TTC549 (cell line): ENCODE results near the gene WSCD2.

ENCODE experiments used
- FAIRE-seq: peaks from 2 replicates; lab custom pipeline; 2012; peaks lifted over from hg19 to GRCh38; lab: Jason Lieb, UNC

Gene WSCD2

DNA sequence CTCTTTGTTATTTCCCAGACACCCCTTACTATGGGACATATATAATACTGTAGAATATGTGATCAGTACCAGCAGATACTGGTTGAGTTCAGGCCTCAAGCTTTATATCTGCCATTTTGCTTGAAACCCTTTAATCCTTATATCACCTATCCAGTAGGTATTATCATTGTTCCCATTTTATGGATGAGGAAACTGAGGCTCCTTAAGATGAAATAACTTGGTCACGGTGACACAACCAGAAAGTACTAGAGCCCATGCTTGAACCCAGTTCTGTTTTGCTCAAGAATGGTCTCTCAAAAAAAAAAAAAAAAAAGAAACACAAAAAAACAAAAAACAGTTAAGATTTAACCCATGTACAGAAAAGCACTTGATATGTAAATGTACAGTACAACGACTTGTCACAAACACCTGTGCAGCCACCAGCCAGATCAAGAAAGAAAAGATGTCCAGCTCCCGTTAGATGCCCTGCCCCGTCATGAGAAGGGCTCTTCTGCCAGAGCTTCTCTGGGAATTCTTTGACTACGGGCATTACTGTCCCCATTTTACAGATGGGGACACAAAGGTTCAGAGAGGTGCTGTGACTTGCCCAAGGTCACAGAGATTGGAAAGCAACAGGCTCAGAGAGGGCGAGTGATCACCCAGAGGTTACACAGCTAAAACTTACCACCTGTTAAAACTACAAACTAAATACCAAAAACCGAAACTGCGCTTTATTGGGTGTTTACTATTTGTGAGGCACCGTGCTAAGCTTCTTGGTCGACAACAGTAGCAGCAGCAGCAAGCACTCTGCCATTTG, 669 bp upstream of the WSCD2 start:
- FAIRE-seq = no peak

DNA sequence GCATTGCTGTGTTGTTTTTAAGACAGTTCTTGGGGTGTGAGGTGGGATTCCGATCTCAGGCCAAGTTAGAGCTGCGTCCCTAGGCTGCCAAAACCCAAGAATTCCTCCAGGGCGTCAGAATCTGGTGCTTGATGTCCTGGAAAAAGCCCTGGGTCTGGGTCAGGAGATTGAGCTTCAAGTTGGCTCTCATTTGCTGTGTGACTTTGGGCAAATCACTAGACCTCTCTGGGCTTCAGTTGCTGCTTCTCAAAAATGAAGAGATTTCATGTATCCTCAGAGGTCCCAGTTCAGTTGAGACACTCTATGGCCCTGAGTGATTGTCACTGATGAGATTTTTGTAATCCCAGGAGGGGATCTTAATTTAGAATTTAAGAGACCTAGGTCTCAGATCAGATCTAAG, 1.9 kb downstream of the WSCD2 start:
- FAIRE-seq = no peak

DNA sequence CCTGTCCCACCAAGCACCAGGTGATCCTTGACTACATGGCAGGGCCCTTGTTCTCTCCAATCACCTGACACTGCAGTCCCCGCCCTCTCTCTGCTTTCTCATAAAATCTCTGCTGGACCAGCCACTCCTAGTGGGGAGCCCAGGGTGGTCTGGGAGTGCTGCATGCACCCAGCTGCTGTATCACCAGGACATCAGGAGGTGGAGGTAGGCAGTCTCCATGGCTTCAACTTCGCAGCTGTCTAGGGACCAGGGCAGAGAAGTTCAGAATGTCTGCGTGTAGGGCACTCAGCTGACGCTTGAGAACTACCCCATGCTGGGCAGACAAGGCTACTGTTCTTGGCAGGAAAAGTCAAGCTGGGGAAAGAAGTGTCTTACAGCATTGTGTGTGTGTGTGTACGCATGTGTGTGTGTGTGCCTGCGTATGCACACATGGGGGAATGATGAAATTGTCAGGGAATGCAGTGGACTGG, 2.6 kb downstream of the WSCD2 start:
- FAIRE-seq = no peak

DNA sequence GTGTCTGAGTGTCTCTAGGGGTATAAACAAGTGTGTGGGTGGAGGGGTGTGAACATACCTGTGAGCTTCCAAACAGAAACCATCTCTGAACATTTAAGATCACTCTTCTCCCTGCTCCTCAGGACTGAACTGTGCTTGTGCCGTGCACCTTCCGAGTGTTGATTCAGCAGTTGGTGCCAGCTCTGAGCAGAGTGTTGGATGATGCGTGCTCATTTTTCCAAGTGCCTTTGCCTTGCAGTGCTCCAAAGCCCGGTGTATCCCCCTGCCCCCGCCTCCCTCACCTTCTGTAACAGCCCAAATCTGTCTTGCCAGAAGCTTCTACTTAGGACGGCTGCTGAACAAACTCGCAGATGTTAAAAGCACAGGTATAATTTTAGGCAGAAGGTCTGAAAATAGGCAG, 4.4 kb downstream of the WSCD2 start:
- FAIRE-seq = no peak

DNA sequence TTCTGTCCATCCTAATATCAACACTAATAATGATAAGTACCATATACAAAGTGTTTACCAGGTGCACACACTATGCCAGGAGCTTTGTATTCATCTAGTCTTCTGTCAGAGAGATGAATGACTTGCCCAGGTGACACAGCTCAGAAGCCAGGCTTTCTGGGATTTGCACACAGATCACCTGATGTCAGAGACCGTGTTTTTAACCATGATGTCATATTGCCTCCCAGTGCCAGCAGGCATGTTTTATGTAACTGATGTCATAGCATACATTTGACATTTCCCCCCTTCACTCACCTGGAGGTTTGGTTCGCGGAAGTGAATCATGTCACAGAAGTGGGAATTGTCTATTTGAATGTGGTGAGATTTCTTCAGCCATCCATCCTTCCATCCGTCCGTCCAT, 5.7 kb downstream of the WSCD2 start:
- FAIRE-seq = no peak

DNA sequence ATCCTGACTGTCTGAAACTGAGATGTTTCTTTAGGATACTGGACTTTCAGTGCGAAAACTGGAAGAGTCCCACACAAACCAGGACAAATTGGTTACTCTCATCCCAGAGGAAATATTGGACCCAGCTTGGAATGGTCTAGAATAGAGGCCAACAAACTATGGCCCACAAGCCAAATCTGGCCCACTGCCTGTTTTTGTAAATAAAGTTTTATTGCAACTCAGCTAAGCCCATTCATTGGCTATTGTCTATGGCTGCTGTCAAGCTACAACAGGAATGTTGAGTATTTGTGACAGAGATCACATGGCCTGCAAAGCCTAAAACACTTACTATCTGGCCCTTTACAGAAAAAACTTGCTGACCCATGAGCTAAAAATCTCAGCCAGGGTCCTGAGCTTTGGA, 6.5 kb downstream of the WSCD2 start:
- FAIRE-seq = no peak

DNA sequence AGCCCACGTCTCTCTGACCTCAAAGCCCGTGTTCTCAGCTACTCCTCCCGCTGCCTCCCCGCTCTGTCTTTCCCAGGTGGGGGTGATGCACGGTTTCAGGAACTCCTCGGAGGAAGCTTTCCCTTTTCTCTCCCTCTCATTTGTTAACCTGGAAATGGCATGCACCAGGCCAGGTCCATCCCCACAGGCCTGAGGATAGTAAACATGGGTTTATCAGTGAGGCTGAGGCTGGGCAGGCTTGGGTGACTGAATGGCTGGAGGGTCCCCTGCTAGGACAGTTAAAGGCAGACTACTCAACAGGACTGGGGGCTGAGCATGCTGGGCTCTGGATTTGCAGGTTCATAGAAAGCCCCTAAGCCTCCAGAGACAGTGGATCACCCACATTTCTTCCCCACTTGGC, 7.6 kb downstream of the WSCD2 start:
- FAIRE-seq = no peak

DNA sequence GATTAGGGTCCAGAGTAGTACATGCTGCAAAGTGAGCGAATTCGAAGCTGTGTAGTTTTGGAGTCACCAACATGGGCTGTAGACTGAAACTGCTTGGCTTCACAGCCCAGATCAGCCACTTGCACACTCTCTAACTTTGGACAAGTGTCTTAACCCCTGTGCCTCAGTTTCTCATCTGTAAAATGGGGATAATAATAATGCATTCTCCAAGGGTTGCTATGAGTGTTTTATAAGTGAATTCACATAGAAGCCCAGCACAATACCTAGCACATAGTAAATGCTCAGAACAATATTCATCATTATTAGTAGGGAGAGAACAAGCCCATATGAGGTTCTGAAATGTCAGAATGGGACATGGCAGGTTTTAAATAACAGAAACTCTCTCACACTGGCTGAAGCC, 10.4 kb downstream of the WSCD2 start:
- no peak for FAIRE-seq

DNA sequence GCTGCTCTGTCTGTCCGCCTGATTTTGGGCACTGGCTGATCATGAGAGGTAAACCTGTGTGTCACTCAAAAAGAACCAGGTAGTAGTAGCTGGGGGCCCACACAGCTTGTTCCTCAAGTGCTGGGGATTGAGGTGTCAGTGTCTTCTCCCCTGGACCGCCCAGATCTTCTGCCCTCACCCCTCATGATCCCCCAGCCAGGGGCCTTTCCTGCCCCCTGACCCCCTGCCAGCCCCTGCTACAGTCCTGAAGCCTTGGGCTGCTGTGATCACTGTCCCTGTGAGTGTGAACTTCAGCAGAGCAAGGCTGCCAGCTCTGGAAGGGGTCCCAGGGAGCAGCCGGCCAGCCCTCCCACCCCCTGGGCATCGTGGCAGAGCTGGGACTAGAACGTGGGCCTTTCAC, 11.4 kb downstream of the WSCD2 start:
- no peak for FAIRE-seq

DNA sequence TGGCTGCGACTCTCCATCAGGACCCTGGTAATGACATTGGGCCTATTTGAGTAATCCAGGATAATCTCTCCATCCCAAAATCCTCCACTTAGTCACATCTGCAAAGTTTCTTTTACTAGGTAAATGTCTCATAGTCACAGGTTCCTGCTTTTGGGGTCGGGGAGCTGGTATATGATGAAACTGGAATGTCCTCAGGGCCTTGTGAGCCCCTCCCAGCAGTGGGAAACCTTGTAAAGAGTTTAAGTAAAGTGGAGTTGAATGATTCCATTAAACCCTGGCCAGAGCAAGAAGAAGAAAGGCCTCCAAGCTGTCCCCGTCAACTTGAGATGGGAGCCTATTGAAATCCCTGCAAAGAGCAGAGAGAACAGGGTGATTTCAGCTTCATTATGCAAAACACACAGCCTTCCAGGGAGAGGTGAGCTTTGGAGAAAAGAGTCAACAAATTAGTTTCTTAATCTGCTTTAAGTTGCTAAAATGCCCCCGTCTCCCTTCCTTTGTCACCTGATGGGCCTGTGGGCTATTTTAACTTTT, 12.6 kb downstream of the WSCD2 start:
- FAIRE-seq = no peak

DNA sequence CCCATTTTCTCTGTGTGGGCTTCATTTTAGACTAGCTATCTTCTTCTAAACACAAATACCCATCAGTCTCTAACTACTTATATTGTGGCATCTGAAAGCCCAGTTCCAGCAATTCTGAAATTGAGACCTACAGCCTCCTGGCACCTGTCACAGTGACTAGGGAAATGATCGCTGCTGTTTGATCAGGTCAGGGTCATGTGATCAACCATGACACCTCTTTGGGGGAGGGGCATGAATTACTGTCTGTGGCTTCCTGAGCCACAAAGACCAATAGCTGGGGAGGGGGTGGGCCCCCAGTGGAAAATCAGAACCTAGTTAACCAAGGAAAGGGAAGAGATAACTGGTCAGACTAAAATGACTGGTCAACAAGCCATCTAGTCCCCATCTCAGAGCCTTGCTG, 14.1 kb downstream of the WSCD2 start:
- FAIRE-seq = no peak

DNA sequence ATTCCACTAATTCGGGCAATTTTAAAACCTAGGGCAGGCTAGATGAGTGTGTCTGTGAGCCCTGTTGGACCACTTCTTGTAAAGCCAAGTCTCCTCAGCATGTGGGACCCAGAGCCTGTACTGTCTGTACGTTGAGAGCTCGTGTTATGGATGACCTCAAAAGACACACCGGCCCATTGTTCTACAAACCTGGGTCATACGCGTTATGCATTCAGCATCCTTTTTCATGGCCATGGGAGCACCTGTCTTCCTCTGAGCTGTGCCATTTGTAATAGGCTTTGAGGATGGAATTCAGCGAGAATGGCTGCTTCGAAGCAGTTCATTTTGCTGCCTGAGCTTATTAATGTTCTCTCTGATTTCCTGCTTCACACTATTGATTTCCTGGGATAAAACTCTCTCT, 15.0 kb downstream of the WSCD2 start:
- FAIRE-seq = no peak

DNA sequence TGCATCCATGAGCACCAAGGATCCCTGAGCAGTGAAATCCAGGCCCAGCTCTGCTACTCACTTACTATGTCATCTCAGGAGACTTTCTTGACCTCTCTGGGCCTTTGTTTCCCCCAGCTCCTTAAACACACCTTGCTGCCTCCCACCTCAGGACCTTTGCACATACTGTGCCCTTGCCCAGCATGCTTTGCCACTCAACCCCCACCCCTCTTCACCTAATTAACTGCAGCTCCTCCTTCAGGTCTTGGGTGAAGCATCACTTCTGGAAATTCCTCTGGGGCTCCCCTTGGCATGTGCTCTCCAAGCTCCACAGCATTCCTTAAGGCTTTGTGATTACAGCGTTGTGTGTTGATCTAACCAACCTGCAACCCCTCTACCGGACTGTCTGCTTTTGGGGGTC, 15.9 kb downstream of the WSCD2 start:
- no peak for FAIRE-seq

DNA sequence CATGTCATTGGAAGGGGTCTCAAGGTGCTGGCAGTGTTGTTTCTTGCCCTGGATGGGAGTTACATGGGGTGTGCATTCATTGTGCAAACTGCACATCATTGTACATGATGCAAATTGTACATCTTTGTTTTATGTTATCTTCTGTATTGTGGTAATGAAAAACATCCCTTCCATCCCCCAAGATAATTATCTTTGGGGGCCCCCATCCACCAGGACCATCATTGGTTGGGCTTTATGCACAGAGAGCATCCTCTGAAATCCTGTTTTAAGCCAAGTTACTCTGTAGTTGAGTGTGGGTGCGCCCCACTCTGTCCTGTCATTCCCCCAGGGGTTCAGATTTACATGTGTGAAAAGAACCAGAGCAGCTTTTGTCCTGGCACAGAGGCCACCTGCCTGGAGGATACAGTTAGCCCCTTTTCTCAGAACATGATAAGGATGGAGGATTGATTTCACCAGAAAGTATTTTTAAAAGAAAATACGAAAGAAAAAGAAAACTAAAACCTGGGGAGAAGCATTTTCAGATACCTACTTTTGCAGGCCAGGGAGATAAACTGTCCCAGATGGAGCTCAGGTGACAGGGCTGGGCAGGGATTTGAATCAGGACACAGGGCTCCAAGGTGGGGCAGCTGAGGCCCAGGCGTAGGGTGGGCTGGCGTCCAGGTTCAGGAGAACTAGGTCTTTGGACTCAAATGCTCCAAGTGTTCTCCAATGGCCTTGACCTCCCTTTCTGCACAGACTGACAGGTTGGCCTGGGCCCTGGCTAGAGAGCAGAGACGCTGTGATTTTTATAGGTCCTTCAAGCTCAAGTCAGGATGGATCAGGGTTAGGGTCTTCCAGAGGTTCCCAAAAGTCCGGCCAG, 17.2 kb downstream of the WSCD2 start:
- no peak for FAIRE-seq

DNA sequence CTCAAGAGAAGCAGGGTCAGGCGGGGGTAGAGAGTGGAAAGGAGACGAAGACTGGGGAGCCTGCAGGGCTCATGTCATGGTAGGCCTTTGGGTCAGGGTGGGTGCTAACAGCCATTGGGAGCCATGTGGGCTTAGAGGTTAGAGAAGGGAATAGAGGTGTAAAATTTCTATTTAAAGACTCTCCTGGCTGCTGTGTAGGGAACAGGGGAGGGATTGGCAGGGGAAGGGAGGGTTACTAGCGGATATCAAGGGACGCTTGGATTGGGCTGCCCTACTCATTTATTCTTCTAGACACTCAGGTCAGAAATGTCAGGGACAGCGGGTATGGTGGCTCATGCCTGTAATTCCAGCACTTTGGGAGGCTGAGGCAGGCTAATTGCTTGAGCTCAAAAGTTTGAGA, 18.2 kb downstream of the WSCD2 start:
- no peak for FAIRE-seq

DNA sequence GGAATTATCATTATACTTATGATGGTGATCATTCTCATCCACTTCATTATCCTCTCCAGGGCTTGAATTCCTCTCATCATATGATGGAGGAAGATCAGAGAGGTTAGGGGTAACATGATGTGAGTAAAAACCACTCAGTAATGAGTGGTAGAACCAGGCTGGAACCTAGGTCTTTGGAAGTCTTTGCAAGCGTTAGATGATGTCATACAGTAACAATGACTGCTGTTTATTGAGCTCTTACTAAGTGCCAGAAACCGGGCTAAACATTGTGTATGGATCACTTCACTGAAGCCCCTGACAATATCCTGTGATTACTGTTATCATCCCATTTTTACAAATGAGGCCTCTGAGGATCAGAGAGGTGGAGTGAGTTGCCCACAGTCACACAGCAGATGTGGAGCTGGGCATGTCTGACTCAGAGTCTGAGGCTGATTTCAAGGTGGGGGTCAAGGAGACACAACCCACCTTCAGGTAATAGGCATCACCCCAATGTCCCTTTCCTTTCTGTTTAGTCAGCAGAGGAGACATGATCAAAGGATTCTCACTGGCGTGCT, 19.5 kb downstream of the WSCD2 start:
- no peak for FAIRE-seq

DNA sequence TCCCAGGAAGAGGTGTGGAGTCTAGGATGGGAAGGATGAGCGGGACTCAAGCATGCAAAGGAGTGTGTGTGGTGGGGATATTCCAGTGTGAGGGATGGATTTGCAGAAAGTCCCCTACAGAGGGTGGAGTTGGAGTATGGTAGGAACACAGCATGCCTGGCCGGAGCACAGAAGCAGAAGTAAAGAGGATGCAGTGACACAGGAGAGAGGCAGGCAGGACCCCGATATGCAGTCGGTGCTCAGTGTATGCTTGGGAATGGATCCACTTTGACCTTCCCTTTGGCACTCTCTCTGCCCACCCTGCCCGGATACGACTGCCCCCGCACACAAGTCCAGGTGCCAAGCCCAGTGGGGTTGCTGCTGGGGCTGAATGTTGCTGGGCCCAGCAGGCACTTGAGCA, 21.3 kb downstream of the WSCD2 start:
- FAIRE-seq = no peak

DNA sequence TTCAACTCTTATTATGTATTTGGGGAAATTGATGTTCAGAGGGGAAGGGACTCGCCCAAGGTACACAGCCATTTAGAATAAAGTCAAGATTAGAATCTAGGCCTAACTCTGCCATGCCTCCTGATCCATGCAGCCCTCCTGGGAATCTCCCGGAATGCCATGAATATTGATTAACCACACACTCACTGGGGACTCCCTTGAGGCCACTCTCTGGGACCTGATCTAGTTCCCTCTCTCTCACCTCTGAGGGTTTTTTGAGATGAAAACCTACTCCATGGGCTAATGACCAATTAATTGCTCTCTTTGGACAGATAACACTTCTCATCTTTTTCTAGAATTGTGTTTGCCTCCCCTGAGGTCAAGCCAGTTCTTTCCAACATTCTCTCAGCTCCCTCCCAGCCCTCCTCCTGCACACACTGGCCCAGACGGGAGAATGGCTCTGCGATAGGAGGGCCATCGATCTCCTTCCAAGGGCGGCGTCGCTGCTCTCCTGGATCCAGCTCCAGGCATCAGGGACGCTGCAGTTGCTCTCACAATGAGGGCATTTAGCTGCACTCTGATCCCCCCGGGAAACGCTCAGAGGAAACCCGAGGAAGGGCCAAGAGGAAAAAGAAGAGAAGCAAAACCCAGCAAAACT, 22.6 kb downstream of the WSCD2 start:
- FAIRE-seq = no peak

DNA sequence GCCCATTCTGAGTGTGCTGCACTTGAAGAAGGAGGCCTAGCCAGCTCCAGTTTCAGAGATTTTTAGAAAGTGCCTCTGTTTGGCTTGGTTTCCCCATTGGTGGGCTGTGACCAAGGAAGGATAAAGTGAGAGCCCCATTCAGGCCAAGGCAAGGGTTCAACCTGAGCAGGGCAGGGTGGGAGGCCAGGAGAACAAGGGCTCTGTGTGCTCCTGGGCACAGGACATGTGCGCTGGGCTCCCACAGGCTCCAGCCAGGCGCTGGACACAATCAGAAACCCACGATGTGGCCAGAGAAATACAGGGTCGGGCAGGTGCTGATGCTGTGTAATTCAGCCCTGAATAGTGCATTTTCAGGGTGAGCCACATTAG, 23.1 kb downstream of the WSCD2 start:
- no peak for FAIRE-seq

DNA sequence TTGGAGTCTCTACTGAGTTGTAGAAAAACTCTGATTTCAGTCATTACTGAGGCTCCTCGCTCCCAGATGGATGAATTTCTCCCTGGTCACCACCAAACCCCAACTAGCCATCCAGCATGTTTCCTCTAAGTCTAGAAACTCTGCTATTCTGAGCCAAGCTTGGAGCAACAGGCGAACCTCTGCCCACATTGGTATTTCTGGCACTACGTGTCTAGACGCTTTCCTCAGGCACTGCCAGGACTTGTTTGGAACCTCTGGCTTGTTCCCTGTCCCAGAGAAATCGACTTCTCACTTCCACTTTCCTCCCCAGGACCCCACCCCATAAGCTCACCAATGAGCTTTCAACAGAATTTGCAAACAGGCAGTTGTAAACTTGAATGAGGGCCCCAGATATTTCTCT, 27.6 kb downstream of the WSCD2 start:
- no peak for FAIRE-seq

DNA sequence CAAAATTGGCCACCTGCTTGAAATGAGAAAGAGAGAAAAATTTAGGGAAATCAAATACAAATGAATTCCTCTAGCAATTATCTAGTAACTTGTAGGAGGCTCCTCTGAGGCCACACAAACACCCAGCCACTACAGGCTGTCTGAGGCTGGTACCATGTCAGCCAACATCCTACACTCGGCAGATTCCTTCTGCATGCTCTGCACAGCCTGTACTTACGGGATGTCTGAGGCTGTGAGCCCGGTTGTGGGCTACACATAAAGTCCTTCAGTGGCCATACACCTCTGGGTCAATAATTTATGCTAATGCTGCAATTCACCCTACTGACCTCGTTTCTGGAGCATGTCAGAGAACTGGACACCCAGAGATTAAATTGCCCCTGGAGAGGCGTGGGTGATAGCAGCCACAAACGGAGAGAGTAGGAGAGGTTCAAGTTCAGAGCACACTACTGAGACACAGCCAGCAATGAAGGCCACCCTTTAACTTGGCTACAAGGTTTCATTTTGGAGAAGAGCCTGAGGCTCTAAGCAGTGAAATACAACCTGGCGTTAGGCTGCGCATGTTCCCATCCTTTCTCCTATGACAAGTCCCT, 28.9 kb downstream of the WSCD2 start:
- no peak for FAIRE-seq

DNA sequence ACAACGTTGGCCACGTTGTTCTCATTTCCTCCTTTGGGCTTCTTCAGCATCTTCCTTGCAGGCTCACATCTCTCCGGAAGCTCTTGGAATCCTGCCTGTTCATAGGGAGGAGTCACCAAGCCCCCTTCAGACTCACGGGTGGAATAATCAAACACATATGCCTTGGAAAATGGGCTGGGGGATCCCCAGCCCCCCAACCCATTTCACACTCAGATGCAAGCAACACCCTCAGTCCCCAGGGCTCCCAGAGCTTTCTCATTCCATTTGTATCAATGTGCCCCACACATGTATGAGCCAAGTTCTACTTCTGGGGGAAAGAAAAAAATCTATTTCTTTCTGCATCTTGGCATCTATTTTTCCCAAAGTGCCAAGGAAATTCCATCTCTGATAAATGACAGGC, 33.1 kb downstream of the WSCD2 start:
- no peak for FAIRE-seq
